ENCODE measurements around the gene CHSY3.
"Not testable (repeated sequence)": the region's sequence is repeated elsewhere in the genome, so short reads cannot be mapped to it uniquely, and the experiment has no call there.

CHSY3 gene

DNA sequence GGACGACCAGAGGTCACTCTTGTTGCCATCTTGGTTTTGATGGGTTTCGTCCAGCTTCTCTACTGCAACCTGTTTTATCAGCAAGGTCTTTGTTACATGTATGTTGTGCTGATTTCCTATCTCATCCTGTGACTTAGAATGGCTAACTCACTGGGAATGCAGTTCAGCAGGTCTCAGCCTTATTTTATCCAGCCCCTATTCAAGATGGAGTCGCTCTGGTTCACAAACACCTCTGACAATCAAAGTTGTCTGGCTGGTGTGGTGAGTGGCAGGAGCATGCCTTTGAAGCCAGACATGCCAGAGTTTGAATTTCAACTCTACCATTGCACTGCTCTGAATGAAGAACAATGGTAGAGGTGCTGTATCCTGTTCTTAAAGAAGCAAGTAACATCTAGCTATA, 253.8 kb downstream of the CHSY3 start:
- H3K4me3 ChIP-seq (ENCODE audit: low read length): no peak overlapping the region
- no peak for TF ChIP-seq ZNF274 (IDR thresholded peaks at IDR 0.05; ENCODE audit: low read depth, low read length)

DNA sequence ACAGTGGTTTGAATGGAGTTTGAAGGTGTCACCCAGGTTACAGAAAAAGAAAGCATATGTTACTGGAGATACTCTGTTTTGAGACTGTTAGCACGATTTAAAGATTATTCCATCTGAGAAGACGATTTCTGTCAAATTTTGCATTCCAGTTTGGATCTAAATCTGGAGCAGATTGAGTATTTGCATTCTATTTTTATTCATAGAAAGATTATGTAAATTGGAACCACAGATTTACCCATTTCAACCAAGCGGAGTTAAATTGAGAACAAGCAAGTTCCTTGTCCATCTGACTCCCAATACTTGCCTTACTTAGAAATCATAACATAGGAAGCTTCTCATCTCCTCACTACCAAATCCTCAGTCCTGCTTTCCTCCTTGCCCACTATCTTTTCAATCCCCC, 255.7 kb downstream of the CHSY3 start:
- TF ChIP-seq ZNF274 (IDR thresholded peaks at IDR 0.05; ENCODE audit: low read depth, low read length): no peak
- H3K4me3 ChIP-seq (ENCODE audit: low read length): no peak overlapping the region

DNA sequence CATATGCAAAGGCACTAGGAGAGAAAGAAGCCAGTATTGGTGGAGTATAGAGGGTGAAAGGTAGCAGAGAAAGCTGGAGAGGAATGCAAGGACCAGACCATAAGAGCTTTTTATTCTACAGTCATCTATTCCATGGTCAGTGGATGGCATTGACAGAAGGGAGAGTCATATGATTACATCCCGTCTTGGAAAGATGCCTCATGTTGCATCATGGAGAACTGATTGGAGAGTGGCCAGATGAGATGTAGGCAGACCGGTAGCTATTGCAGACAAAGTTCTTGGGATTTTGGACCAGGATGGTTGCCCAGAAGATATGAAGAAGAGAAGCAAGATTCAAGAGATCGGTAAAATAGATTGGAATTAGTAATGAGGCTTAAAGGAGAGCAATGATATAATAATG, 260.7 kb downstream of the CHSY3 start:
- no peak overlapping the region for H3K4me3 ChIP-seq (ENCODE audit: low read length)
- TF ChIP-seq ZNF274 (IDR thresholded peaks at IDR 0.05; ENCODE audit: low read depth, low read length): no peak

DNA sequence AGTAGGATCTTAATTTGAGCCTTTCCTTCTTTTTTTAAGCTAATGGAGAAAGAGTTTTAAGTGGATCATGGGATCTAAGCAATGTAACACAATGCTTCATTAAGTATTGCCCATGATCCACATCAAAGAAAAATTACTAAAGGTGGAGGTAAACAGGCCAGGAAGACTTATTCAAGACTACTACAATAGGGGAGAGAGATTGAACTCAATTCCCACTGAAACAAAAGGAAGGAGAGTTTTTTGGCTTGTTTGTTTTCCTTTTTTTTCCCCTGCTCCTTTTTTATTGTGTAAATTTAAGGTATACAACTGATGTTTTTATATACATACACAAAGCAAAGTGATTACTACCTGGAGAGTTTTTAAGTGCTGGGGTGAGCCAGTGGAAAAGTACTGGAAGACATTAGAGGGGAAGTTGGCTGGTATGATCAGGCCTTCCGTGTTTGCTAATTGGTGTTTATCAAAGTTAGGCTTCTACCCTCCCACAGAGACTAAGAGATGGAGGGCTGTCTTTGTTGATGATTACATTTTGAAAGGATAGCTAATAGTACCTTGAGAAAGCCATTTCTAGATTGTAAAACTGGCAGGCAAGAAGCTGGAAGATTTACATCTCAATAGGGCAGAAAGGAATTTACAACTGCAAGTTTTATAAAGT, 262.7 kb downstream of the CHSY3 start:
- TF ChIP-seq ZNF274 (IDR thresholded peaks at IDR 0.05; ENCODE audit: low read depth, low read length): no peak
- no peak overlapping the region for H3K4me3 ChIP-seq (ENCODE audit: low read length)

DNA sequence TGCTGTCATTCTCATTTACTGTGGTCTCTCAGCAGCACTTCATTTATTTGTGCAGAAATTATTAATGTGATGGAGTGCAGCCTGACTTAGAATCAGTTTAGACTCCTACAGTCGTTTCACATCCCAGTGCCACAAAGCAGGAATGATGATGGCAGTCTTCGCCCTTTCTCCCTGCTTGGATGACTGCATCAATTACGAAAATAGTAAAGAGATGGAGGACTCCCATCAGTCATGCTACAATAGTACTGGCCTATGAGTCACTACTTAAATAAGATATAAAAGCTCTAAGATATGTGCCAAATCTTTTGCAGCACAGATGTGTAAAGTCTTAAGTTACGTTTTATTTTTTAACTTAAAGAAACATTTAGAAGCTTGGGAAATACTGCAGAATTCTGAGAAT, 263.9 kb downstream of the CHSY3 start:
- no peak for TF ChIP-seq ZNF274 (IDR thresholded peaks at IDR 0.05; ENCODE audit: low read depth, low read length)
- H3K4me3 ChIP-seq (ENCODE audit: low read length): no peak overlapping the region

DNA sequence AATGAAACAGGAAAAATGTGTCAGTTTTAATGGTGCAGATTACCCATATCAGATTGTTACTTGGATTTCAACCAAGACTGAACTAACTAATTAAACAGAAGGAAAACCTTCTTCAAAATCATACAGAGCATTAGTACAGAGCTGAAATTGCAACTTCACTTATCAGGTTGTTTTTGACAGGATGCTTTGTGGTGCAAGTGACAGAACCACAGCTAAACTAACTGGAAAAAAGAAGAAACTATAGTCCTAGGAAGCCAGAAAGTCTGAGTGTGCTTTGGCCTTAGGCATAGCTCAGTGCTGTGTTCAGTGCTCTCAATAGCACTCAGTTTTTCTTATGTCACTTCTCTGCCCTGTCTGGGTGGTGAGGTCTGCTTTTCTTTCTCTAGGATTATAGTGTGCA, 267.4 kb downstream of the CHSY3 start:
- no peak for TF ChIP-seq ZNF274 (IDR thresholded peaks at IDR 0.05; ENCODE audit: low read depth, low read length)
- no peak overlapping the region for H3K4me3 ChIP-seq (ENCODE audit: low read length)

DNA sequence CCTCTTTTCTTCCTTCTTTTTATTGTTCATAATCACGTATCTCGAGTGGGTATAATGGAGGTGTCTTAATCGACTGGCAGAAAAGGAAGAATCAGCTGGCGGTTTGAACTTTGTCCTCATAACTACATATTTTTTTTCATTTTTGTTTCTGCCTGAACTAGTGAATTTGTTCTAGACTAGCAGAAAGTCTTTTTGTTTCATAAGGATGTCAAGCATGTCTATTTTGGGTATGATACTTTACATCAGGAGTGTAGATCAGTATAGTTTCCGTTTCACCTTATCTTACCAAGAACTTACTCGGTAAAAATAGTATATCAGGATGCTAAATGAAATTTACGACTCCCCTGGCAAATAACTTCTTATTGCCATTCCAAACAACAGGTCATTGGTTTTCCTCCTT, 278.9 kb downstream of the CHSY3 start:
- TF ChIP-seq ZNF274 (IDR thresholded peaks at IDR 0.05; ENCODE audit: low read depth, low read length): no peak
- no peak overlapping the region for H3K4me3 ChIP-seq (ENCODE audit: low read length)

DNA sequence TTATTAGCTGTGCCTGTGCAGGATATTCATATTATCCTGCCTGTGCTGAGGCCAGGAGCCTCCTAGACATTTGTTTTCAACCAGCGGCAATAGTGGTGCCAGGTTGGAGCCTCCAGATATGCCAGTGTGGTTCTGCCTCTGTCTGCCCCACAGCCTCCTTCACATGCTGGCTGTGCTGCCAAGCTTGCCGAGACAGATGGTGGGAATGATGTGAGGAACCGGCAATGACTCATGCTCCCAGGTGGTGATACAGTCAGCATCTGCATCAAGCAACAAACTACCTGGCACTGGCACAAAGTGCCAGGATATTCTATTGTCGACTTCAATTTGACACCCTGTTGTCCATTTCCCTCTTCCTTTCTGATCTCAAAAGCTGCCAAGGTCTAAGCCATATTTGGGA, 285.7 kb downstream of the CHSY3 start:
- H3K4me3 ChIP-seq (ENCODE audit: low read length): no peak overlapping the region
- no peak for TF ChIP-seq ZNF274 (IDR thresholded peaks at IDR 0.05; ENCODE audit: low read depth, low read length)

DNA sequence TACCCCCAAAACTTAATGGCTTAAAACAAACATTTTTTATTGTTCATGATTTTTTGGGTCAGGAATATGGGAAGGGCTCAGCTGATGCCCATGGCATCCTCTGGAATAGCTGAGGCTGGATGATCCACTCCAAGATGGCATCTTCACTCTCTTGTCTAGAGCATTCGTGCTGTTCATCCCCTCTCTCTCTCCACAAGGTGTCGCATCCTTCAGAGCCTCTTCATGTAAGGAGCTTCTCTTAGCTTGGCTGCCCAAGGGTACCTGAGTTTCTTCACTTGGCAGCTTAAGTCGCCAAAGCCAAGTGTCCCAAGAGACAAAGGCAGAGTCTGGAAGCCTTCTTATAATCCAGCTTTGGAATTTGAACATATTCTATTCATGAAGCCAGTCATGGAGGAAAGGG, 294.7 kb downstream of the CHSY3 start:
- H3K4me3 ChIP-seq (ENCODE audit: low read length): no peak overlapping the region
- no peak for TF ChIP-seq ZNF274 (IDR thresholded peaks at IDR 0.05; ENCODE audit: low read depth, low read length)

DNA sequence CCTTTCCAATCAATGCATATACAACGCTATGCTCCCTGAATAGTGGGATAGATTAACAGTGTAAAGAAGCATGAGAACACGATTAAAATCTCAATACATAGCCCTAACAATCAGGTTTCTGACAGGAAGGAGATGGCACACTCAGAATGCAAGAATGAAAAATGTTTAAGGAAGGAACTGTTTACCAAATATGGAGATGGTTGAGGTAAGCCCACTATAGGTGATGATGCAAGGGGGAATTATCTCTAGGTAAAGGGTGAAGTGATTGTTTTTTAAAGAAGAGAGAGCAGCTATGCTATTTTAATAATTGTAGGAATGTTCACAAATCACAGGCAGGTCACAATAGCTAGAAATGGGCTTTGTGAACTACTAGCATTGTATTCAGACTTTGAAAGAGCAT, 302.4 kb downstream of the CHSY3 start:
- no peak overlapping the region for H3K4me3 ChIP-seq (ENCODE audit: low read length)
- no peak for TF ChIP-seq ZNF274 (IDR thresholded peaks at IDR 0.05; ENCODE audit: low read depth, low read length)

DNA sequence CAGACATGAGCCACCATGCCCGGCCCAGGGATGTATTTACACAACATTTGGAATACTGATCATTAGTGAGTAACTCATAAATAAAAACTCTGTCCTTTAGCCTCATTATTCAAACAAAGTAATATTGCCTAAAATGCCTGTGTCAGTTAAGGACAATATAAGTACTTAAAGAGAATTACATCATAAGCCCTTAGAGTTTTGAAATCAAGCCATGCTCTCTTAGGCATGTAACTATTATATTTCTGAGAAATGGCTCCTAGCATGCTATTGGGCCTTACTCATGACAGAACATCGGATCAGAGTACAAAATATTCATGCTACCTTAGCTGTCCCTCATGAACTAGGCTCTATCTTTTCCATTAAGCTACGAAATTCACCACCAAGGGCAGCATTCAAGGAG, 309.3 kb downstream of the CHSY3 start:
- H3K4me3 ChIP-seq (ENCODE audit: low read length): no peak overlapping the region
- TF ChIP-seq ZNF274 (IDR thresholded peaks at IDR 0.05; ENCODE audit: low read depth, low read length): no peak

DNA sequence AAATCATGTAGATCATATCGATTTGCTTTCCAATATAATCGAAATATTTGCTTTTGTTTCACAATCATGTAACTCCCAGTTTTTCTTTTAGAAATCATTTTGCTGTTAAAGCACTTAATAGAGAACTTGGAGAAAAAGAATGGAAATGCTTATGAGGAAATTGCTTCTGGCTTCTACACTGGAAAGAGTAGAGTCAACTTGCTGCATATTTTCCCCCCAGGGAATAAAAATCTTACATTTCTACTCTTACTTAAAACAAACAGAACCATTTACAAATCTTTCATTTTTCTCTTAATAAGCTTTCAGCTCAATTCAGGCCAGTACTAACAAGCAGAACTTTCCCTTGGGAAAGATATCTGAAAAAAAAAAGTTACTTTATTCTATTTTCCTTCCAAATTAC, 312.0 kb downstream of the CHSY3 start:
- H3K4me3 ChIP-seq (ENCODE audit: low read length): no peak overlapping the region
- no peak for TF ChIP-seq ZNF274 (IDR thresholded peaks at IDR 0.05; ENCODE audit: low read depth, low read length)

DNA sequence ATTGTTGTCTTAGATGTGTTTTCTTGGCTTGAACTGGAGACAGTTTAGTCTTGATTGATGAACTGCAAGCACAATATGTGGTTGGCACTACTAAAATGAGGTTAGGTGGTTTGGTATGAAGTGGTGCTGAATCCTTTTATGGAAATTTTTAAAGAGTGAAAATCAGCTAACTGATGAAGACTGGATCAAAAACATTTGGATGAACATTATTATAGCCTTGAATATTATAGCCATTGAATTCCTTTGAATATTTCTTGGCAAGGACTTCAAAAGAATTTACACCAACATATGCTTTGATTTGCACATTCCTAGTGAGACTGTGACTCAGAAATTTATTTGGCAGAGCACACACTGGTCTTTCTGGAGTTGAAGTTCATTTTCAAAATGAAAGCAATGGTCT, 318.3 kb downstream of the CHSY3 start:
- no peak overlapping the region for H3K4me3 ChIP-seq (ENCODE audit: low read length)
- TF ChIP-seq ZNF274 (IDR thresholded peaks at IDR 0.05; ENCODE audit: low read depth, low read length): no peak

DNA sequence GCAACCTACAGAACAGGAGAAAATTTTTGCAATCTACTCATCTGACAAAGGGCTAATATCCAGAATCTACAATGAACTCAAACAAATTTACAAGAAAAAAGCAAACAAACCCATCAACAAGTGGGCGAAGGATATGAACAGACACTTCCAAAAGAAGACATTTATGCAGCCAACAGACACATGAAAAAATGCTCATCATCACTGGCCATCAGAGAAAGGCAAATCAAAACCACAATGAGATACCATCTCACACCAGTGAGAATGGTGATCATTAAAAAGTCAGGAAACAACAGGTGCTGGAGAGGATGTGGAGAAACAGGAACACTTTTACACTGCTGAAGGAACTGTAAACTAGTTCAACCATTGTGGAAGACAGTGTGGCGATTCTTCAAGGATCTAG, 322.3 kb downstream of the CHSY3 start:
- not testable (repeated sequence) for H3K4me3 ChIP-seq (ENCODE audit: low read length)

DNA sequence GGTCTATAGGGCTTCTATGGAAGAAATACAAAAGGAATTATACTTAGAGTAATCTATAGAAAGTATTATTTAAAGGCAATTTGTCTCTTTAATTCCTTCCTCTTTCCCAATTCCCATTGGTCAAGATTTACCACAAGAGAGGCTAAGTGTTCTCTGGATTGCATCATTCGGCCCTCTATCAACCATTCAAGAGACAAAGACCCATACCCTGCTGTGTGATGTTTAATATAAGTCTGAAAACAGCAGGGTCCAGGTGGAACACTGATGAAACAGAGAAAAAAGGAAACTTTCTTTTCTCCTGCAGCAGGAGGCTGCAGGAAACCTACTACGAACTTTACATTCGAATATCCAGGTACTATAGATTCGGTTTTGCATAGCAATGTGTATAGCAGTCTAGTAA, 323.4 kb downstream of the CHSY3 start:
- no peak for TF ChIP-seq ZNF274 (IDR thresholded peaks at IDR 0.05; ENCODE audit: low read depth, low read length)
- H3K4me3 ChIP-seq (ENCODE audit: low read length): no peak overlapping the region

DNA sequence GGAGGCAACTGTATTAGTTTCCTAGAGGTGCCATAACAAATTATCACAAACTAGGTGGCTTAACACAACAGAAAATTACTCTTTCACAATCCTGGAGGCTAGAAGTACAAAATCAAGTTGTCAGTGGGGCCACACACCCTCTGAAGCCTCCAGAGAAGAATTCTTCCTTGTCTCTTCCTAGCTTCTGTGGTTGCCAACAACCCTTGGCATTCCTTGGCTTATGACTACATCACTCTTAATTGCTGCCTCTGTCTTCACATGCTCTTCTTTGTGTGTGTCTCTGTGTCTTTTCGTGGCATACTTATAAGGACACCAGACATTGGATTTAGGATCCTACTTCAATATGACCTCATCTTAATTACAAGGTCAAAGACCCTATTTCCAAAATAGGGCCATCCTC, 327.5 kb downstream of the CHSY3 start:
- no peak overlapping the region for H3K4me3 ChIP-seq (ENCODE audit: low read length)
- TF ChIP-seq ZNF274 (IDR thresholded peaks at IDR 0.05; ENCODE audit: low read depth, low read length): no peak
